ENCODE data around the gene DGKD. TPM values are rescaled to one million over a fixed set of nuclear protein-coding genes. Genes with fewer than 3 reads are reported as not detected.

The DGKD gene
- total RNA-seq, 3 donors from 2014 or later: 17.1 to 41.3 (median 37.3) TPM

DNA sequence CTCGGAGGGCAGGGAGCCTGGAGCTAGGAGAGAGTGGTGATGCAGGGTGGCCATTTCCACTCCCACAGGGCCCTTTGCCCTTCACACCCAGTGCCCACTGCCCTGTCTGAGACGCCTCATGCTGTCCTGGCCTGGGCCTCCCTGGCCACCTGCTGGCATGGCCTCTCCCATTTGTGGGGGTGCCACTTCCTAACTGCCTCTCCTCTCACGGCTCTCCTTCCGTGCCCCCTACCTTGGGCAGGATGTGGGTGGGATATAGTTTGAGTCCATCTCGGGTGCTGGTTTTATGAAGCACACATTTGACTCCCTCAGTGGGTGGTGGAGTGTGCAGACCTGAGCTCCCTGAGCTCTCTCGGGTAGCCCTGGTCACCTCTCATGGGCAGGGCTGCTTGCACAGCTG is 46.0 kb downstream of the DGKD start:
- Histone ChIP-seq H3K9me3 (no peaks in the 10 kb centered on the region), H3K36me3 (no peaks in the 10 kb centered on the region), H3K4me3 (no peak overlapping the region), H3K4me1 (no peaks in the 10 kb centered on the region), H3K27me3 (no peaks in the 10 kb centered on the region), H3K27ac (no peak overlapping the region)
- no peak for DNase-seq (ENCODE audit: low spot score in 2 of 2)
- TF ChIP-seq POLR2AphosphoS5 (IDR thresholded peaks at IDR 0.05) (no peak), POLR2A (IDR thresholded peaks at IDR 0.05) (no peak)
- TF ChIP-seq, protein P1, sequence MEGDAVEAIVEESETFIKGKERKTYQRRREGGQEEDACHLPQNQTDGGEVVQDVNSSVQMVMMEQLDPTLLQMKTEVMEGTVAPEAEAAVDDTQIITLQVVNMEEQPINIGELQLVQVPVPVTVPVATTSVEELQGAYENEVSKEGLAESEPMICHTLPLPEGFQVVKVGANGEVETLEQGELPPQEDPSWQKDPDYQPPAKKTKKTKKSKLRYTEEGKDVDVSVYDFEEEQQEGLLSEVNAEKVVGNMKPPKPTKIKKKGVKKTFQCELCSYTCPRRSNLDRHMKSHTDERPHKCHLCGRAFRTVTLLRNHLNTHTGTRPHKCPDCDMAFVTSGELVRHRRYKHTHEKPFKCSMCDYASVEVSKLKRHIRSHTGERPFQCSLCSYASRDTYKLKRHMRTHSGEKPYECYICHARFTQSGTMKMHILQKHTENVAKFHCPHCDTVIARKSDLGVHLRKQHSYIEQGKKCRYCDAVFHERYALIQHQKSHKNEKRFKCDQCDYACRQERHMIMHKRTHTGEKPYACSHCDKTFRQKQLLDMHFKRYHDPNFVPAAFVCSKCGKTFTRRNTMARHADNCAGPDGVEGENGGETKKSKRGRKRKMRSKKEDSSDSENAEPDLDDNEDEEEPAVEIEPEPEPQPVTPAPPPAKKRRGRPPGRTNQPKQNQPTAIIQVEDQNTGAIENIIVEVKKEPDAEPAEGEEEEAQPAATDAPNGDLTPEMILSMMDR (IDR thresholded peaks at IDR 0.05): no peak
- intact Hi-C loops (cut with DNase I; ENCODE audit: low total_unique reads): no loop called here

GRCh38 chr2:233400961-233401360 is 46.7 kb downstream of the DGKD start:
- Histone ChIP-seq H3K4me3 (no peak overlapping the region), H3K36me3 (no peaks in the 10 kb centered on the region), H3K27me3 (no peaks in the 10 kb centered on the region), H3K4me1 (no peaks in the 10 kb centered on the region), H3K27ac (no peak overlapping the region), H3K9me3 (no peaks in the 10 kb centered on the region)
- DNase-seq (ENCODE audit: low spot score in 2 of 2): no peak
- intact Hi-C loops (cut with DNase I; ENCODE audit: low total_unique reads): no loop called here
- no peak for TF ChIP-seq POLR2A (IDR thresholded peaks at IDR 0.05)
- TF ChIP-seq POLR2AphosphoS5 (IDR thresholded peaks at IDR 0.05): no peak
- TF ChIP-seq, protein P1 (IDR thresholded peaks at IDR 0.05): no peak

- no peak overlapping the region for H3K27ac ChIP-seq
- H3K4me1 ChIP-seq: no peaks in the 10 kb centered on the region
- no peaks in the 10 kb centered on the region for H3K9me3 ChIP-seq
- H3K27me3 ChIP-seq: no peaks in the 10 kb centered on the region
- DNase-seq (ENCODE audit: low spot score in 2 of 2): no peak
- no peak overlapping the region for H3K4me3 ChIP-seq
- TF ChIP-seq, protein P1 (IDR thresholded peaks at IDR 0.05): no peak
- TF ChIP-seq POLR2AphosphoS5 (IDR thresholded peaks at IDR 0.05) (no peak), POLR2A (IDR thresholded peaks at IDR 0.05) (no peak)
- H3K36me3 ChIP-seq: no peaks in the 10 kb centered on the region
- intact Hi-C loops (cut with DNase I; ENCODE audit: low total_unique reads): no loop called here
Observed at GRCh38 chr2:233402346-233402745, 48.1 kb downstream of the DGKD start.

DNA sequence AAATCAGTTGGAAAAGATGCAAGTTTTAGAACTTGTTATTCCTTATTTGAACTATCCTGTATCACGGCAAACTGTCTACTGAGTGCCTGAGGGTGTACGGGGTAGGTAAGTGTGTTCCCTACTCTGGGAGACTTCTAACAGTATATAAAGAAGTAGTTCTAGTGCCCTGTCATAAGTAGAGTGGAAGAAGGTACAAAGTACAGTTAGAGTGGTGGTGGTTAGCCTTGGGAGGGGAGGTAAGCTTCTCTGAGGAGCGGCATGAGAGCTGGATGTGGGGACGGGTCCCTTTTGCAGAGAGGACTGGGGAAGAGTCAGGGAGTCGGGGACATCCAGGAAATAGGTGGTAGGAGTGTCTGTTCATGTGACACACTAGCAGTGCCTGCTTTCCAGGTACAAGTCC is 48.5 kb downstream of the DGKD start:
- H3K4me1 ChIP-seq: no peaks in the 10 kb centered on the region
- intact Hi-C loops (cut with DNase I; ENCODE audit: low total_unique reads): no loop called here
- H3K27ac ChIP-seq: no peak overlapping the region
- H3K36me3 ChIP-seq: no peaks in the 10 kb centered on the region
- TF ChIP-seq POLR2AphosphoS5 (IDR thresholded peaks at IDR 0.05): no peak
- DNase-seq (ENCODE audit: low spot score in 2 of 2): no peak
- no peaks in the 10 kb centered on the region for H3K9me3 ChIP-seq
- H3K4me3 ChIP-seq: no peak overlapping the region
- no peaks in the 10 kb centered on the region for H3K27me3 ChIP-seq

GRCh38 chr2:233404222-233404621 is 49.9 kb downstream of the DGKD start:
- Histone ChIP-seq H3K9me3 (no peaks in the 10 kb centered on the region), H3K27me3 (no peaks in the 10 kb centered on the region), H3K4me3 (no peak overlapping the region), H3K27ac (no peak overlapping the region), H3K36me3 (no peaks in the 10 kb centered on the region), H3K4me1 (no peaks in the 10 kb centered on the region)
- DNase-seq (ENCODE audit: low spot score in 2 of 2): no peak
- TF ChIP-seq POLR2AphosphoS5 (IDR thresholded peaks at IDR 0.05): no peak
- TF ChIP-seq, protein P1 (IDR thresholded peaks at IDR 0.05): peak in 2 of 3 donors; percentile 19 to 51
- intact Hi-C loops (cut with DNase I; ENCODE audit: low total_unique reads): no loop called here

- Histone ChIP-seq H3K27ac (no peak overlapping the region), H3K4me3 (no peak overlapping the region), H3K4me1 (no peaks in the 10 kb centered on the region), H3K27me3 (no peaks in the 10 kb centered on the region), H3K9me3 (peaks cover 0 to 12% of the 10 kb centered on the region in 2 donors), H3K36me3 (no peaks in the 10 kb centered on the region)
- intact Hi-C loops (cut with DNase I; ENCODE audit: low total_unique reads): no loop called here
- DNase-seq (ENCODE audit: low spot score in 2 of 2): no peak
- TF ChIP-seq POLR2AphosphoS5 (IDR thresholded peaks at IDR 0.05) (no peak), POLR2A (IDR thresholded peaks at IDR 0.05) (no peak)
- TF ChIP-seq, protein P1 (IDR thresholded peaks at IDR 0.05): no peak
Observed at GRCh38 chr2:233406865-233407264, 52.6 kb downstream of the DGKD start.
